NB4 (cell line): ENCODE results near the gene SPATS2.

Source experiments
- CTCF ChIP-seq: IDR thresholded peaks from one replicate; pipeline ENCODE4 v1.5.1; 2012; ENCODE audit warnings: low read depth, low read length
- MYC ChIP-seq: IDR thresholded peaks from 2 replicates; pipeline ENCODE4 v1.6.1; 2011; ENCODE audit warnings: low read depth, low read length
- POLR2A ChIP-seq: IDR thresholded peaks from 2 replicates; pipeline ENCODE4 v1.6.1; 2011; ENCODE audit warnings: mild to moderate bottlenecking; ENCODE audit not compliant: insufficient read length; ENCODE audit errors: extremely low read depth
- TF ChIP-seq, protein P1 (sequence below): IDR thresholded peaks from 2 replicates; pipeline ENCODE4 v1.6.1; 2011; ENCODE audit warnings: low read depth, low read length

GRCh38 chr12:49529414-49529813 is 162.2 kb downstream of the SPATS2 start:
- TF ChIP-seq CTCF = no peak
- no peak for TF ChIP-seq POLR2A
- no peak for TF ChIP-seq MYC
- TF ChIP-seq, protein P1, sequence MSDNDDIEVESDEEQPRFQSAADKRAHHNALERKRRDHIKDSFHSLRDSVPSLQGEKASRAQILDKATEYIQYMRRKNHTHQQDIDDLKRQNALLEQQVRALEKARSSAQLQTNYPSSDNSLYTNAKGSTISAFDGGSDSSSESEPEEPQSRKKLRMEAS = no peak
